NB4 (cell line): ENCODE data around the gene MRPL38.
"Not testable (repeated sequence)": the region's sequence is repeated elsewhere in the genome, so short reads cannot be mapped to it uniquely, and the experiment has no call there.

Experiments
- DNase-seq: peaks from one replicate; pipeline ENCODE4 v3.0.0; 2010; ENCODE audit warnings: low read depth
- H3K4me3 ChIP-seq: one replicate; pipeline ENCODE4 v1.5.1; 2011; ENCODE audit warnings: mild to moderate bottlenecking, low read depth, low read length, moderate library complexity
- MYC ChIP-seq: IDR thresholded peaks from 2 replicates; pipeline ENCODE4 v1.6.1; 2011; ENCODE audit warnings: low read depth, low read length
- POLR2A ChIP-seq: IDR thresholded peaks from 2 replicates; pipeline ENCODE4 v1.6.1; 2011; ENCODE audit warnings: mild to moderate bottlenecking; ENCODE audit not compliant: insufficient read length; ENCODE audit errors: extremely low read depth
- TF ChIP-seq, protein P1 (sequence below): IDR thresholded peaks from 2 replicates; pipeline ENCODE4 v1.6.1; 2011; ENCODE audit warnings: low read depth, low read length
- TF ChIP-seq, protein P2 (sequence below): IDR thresholded peaks from one replicate; pipeline ENCODE4 v1.5.1; 2012; ENCODE audit warnings: low read depth, low read length

Gene MRPL38

GRCh38 chr17:75864448-75864871 lies 40.2 kb downstream of the MRPL38 start:
- TF ChIP-seq, protein P1, sequence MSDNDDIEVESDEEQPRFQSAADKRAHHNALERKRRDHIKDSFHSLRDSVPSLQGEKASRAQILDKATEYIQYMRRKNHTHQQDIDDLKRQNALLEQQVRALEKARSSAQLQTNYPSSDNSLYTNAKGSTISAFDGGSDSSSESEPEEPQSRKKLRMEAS = peak; percentile 35; the same call in 1 of the 2 replicates
- TF ChIP-seq MYC (0 out of 2 replicates have a peak, but pooled peaks have one; percentile 10), POLR2A (no peak)
- TF ChIP-seq, protein P2, sequence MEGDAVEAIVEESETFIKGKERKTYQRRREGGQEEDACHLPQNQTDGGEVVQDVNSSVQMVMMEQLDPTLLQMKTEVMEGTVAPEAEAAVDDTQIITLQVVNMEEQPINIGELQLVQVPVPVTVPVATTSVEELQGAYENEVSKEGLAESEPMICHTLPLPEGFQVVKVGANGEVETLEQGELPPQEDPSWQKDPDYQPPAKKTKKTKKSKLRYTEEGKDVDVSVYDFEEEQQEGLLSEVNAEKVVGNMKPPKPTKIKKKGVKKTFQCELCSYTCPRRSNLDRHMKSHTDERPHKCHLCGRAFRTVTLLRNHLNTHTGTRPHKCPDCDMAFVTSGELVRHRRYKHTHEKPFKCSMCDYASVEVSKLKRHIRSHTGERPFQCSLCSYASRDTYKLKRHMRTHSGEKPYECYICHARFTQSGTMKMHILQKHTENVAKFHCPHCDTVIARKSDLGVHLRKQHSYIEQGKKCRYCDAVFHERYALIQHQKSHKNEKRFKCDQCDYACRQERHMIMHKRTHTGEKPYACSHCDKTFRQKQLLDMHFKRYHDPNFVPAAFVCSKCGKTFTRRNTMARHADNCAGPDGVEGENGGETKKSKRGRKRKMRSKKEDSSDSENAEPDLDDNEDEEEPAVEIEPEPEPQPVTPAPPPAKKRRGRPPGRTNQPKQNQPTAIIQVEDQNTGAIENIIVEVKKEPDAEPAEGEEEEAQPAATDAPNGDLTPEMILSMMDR = no peak
- H3K4me3 ChIP-seq = no peak overlapping the region
- DNase-seq = peak; percentile 81

DNA sequence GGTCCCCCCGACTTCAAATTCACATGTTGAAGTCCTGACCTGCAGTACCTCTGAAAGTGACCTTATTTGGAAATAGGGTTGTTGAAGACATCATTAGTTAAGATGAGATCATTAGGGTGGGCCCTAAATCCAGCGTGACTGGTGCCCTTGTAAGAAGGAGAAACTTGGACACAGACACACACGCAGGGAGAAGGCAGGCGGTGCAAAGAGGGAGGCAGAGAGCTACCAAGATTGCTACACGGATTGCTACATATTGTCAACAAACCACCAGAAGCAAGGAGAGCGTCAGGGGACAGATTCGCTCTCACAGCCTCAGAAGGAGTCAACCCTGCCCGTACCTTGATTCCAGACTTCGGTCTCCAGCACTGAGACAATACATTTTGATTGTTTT lies 42.8 kb downstream of the MRPL38 start:
- TF ChIP-seq MYC = no peak
- TF ChIP-seq, protein P1 = no peak
- TF ChIP-seq, protein P2 = no peak
- TF ChIP-seq POLR2A = no peak
- peak; percentile 42 for DNase-seq
- H3K4me3 ChIP-seq = no peak overlapping the region

DNA sequence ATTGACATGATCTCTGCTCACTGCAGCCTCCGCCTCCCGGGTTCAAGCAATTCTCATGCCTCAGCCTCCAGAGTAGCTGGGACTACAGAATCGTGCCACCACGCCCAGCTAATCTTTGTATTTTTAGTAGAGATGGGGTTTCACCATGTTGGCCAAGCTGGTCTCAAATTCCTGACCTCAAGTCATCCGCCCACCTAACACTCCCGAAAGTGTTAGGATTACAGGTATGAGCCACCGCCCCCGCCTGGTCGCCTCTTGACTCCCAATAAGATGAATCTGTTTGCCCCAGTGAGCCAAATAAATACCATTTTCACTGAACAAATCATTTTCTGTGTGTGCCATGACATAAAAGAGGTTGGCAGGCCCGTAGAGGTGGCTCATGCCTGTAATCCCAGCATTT lies 45.3 kb downstream of the MRPL38 start:
- not testable (repeated sequence) for DNase-seq, H3K4me3 ChIP-seq

GRCh38 chr17:75856062-75856756 lies 48.5 kb downstream of the MRPL38 start:
- no peak for TF ChIP-seq POLR2A
- TF ChIP-seq, protein P1 = peak; percentile 85
- H3K4me3 ChIP-seq = peak overlapping the region; percentile 67
- DNase-seq = no peak

DNA sequence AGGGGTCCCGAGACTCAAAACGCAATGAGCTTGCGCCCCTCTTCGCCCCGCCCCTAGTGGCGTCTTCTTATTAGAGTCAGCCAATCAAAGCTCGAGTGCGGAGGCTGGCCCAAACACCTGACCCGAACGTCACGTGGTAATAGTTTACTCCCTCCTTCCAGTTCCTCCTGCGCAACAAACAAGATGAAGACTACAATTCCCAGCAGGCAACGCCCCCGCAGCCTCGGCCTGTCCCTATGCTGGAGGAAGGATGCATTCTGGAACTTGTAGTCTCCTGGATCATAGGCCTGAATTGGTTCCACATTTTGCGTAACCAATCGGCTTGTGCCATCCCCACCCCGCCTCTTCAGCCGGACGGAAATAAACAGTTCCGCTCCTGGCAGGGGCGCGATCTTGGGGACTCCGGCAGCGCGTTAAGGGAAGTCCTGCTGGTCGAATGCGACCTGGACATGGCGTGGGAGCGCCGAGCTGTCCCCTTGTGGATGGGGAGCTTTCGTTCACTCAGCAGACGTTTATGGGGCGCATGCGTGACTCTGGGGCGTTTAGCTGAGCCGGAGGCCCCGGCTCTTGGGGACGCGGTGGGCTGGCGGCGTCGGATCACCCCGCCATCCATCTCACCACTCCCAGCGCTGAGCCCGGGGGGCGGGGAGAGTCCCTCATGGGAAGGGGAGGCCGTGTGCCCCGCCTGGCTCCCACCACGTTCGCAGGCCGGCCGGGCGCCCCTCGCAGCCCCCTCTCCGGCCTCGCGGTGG lies 49.2 kb downstream of the MRPL38 start, which contains the start of gene WBP2:
Gene WBP2 (minus strand): TSS at position 26 of the 752 bp plus-strand sequence. CDS start 38 bp downstream, outside the sequence.
- TF ChIP-seq MYC (peak; percentile 68; the same call in 1 of the 2 replicates), POLR2A (peak; percentile 94)
- TF ChIP-seq, protein P2 = no peak
- TF ChIP-seq, protein P1 = peak; percentile 98
- H3K4me3 ChIP-seq = peak within 1 kb of the TSS; percentile 72
- peak; percentile 100 for DNase-seq

DNA sequence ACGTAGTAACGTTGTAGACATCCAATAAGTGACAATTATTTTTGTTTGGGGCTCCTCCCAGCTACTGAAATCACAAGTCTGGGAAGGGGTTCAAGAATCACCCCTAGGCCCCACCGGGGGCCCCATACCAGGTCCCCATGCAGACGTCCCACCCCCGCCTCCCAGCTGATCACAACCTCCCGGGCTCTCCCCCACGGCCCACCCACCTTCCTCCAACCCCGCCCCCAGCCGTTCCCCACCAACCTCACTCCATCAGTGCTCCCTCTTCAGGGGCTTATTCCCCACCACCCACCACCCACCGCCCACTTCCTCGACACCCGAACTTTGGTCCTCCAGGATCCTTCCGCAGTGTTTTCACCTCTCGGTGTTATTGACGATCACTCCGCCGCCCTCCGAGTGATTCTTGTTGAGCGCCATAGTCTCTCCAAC lies 49.8 kb downstream of the MRPL38 start:
- TF ChIP-seq MYC (no peak), POLR2A (no peak)
- TF ChIP-seq, protein P1 = no peak
- TF ChIP-seq, protein P2 = no peak
- no peak for DNase-seq
- peak overlapping the region; percentile 72 for H3K4me3 ChIP-seq
